HepG2 (cell line): ENCODE results near the gene KAT2A. TPM values are rescaled to one million over a fixed set of nuclear protein-coding genes. Genes with fewer than 3 reads are reported as not detected.

ENCODE experiments used
- ATAC-seq: fragments of 200-7000 bp; cut with Tn5 transposase; 3 replicates; pipeline ENCODE4 v1.9.1; 2020; ENCODE audit warnings: mild to moderate bottlenecking, moderate library complexity
- BruUV-seq: library from RNA; stranded (reverse); fragments of 400-500 nt; replicated peaks from 2 replicates; lab custom pipeline; 2021; lab: Mats Ljungman, UMichigan
- CTCF ChIA-PET: fragments of 300-600 bp; formaldehyde crosslinking; extraction: SDS; loops from one replicate; lab custom pipeline; 2021; ENCODE audit warnings: low total read pairs, inconsistent platforms, low intra/inter-chr PET ratio; lab: Yijun Ruan, JAX
- POLR2A ChIA-PET: fragments of 350-600 bp; sonication (Branson Sonifier 250); formaldehyde crosslinking; loops from one replicate; lab custom pipeline; 2020; ENCODE audit warnings: antibody characterized with exemption, inconsistent platforms; lab: Yijun Ruan, JAX
- DNase-seq: peaks from one replicate; pipeline ENCODE4 v3.0.0-alpha.2; 2015; ENCODE audit warnings: low spot score
- FAIRE-seq: peaks from 3 replicates; lab custom pipeline; 2011; peaks lifted over from hg19 to GRCh38; lab: Jason Lieb, UNC
- H2AFZ ChIP-seq: one replicate; pipeline ENCODE4 v1.6.1; 2011; ENCODE audit warnings: low read length, inconsistent platforms
- H3K27ac ChIP-seq: fragments of 300-600 bp; 3 replicates; pipeline ENCODE4 v1.8.0; 2011; ENCODE audit warnings: mixed run types, mild to moderate bottlenecking, mixed read lengths, low read length, inconsistent platforms; ENCODE audit not compliant: insufficient read depth; ENCODE audit errors: extremely low read length
- H3K27me3 ChIP-seq, 2 experiments: fragments of 200-600 bp in 1 of 2; 2 replicates in 1 of 2; 3 replicates in 1 of 2; pipeline versions ENCODE4 v1.6.0 to v1.8.0; 2011; ENCODE audit warnings: low read length in 2 of 2, mild to moderate bottlenecking in 2 of 2, moderate library complexity in 2 of 2, inconsistent platforms in 1 of 2; ENCODE audit not compliant: insufficient read depth in 2 of 2, control insufficient read depth in 1 of 2
- H3K36me3 ChIP-seq, 2 experiments: fragments of 200-600 bp in 1 of 2; replicated peaks in 1 of 2; 2 replicates in 1 of 2; 3 replicates in 1 of 2; pipeline versions ENCODE4 v1.5.1 to v1.8.0; 2011; ENCODE audit warnings: low read length in 2 of 2, inconsistent platforms in 1 of 2; ENCODE audit not compliant: insufficient read depth in 2 of 2, control insufficient read depth in 1 of 2
- H3K4me1 ChIP-seq: 2 replicates; pipeline ENCODE4 v1.5.1; 2012; ENCODE audit warnings: low read length, inconsistent platforms; ENCODE audit not compliant: insufficient read depth
- H3K4me2 ChIP-seq: 2 replicates; pipeline ENCODE4 v1.6.0; 2011; ENCODE audit warnings: low read depth, low read length, inconsistent platforms
- H3K4me3 ChIP-seq, 3 experiments: fragments of 200-600 bp in 1 of 3; sonication (generic), shearing (Covaris generic) in 1 of 3; replicated peaks in 1 of 3; 2 replicates each; pipeline ENCODE4 v1.5.1; 2011 to 2016; ENCODE audit warnings: low read length in 3 of 3, inconsistent platforms in 2 of 3, low read depth in 2 of 3, mild to moderate bottlenecking in 2 of 3, control low read depth in 1 of 3, mixed read lengths in 1 of 3; ENCODE audit not compliant: insufficient read depth in 1 of 3
- H3K79me2 ChIP-seq: one replicate; pipeline ENCODE4 v1.6.1; 2011; ENCODE audit warnings: low read length, inconsistent platforms; ENCODE audit not compliant: insufficient read depth
- H3K9ac ChIP-seq: 2 replicates; pipeline ENCODE4 v1.6.0; 2011; ENCODE audit warnings: mild to moderate bottlenecking, low read depth, low read length, inconsistent platforms; ENCODE audit not compliant: insufficient read depth
- H3K9me3 ChIP-seq: 2 replicates; pipeline ENCODE4 v1.5.1; 2012; ENCODE audit warnings: mild to moderate bottlenecking, low read length
- H4K20me1 ChIP-seq: 2 replicates; pipeline ENCODE4 v1.6.0; 2011; ENCODE audit warnings: inconsistent platforms, mild to moderate bottlenecking, low read length, moderate library complexity; ENCODE audit not compliant: insufficient read depth
- ATF7 ChIP-seq, 2 experiments: fragments of 450-650 bp in 1 of 2; sonication (generic) in 1 of 2; formaldehyde crosslinking in 1 of 2; IDR thresholded peaks; 2 replicates each; pipeline versions ENCODE4 v1.4.0 to v1.6.1; 2016 to 2020; ENCODE audit warnings: antibody characterized with exemption in 1 of 2, mild to moderate bottlenecking in 1 of 2, missing genetic modification reagents in 1 of 2
- GZF1 ChIP-seq: sonication (generic); formaldehyde crosslinking; IDR thresholded peaks from 2 replicates; pipeline ENCODE4 v1.5.1; 2020; ENCODE audit warnings: mild to moderate bottlenecking, missing genetic modification reagents
- HNRNPL ChIP-seq: fragments of 200-400 bp; formaldehyde crosslinking; IDR thresholded peaks from 2 replicates; pipeline ENCODE4 v1.6.1; 2017; ENCODE audit warnings: mild to moderate bottlenecking, low read depth, low read length
- MAZ ChIP-seq, 2 experiments: sonication (generic) in 1 of 2; formaldehyde crosslinking in 1 of 2; IDR thresholded peaks; 2 replicates each; pipeline versions ENCODE4 v1.5.0 to v1.6.1; 2012 to 2020; ENCODE audit warnings: low read depth in 2 of 2, mild to moderate bottlenecking in 2 of 2, borderline replicate concordance in 1 of 2, improper control_type of control experiment in 1 of 2, low read length in 1 of 2, missing genetic modification reagents in 1 of 2, moderate library complexity in 1 of 2
- POLR2AphosphoS2 ChIP-seq: IDR thresholded peaks from 2 replicates; pipeline ENCODE4 v1.6.1; 2011; ENCODE audit warnings: low read depth, low read length, improper control_type of control experiment
- SPEN ChIP-seq: sonication (generic); formaldehyde crosslinking; IDR thresholded peaks from 2 replicates; pipeline ENCODE4 v1.5.1; 2020; ENCODE audit warnings: low read depth, mild to moderate bottlenecking, missing genetic modification reagents
- TBX2 ChIP-seq: sonication (generic); formaldehyde crosslinking; IDR thresholded peaks from 2 replicates; pipeline ENCODE4 v1.5.0; 2020; ENCODE audit warnings: missing genetic modification reagents, mild to moderate bottlenecking, borderline replicate concordance
- ZC3H13 ChIP-seq: sonication (generic); formaldehyde crosslinking; IDR thresholded peaks from 2 replicates; pipeline ENCODE4 v1.8.1; 2023; ENCODE audit warnings: mild to moderate bottlenecking, missing genetic modification reagents, moderate library complexity
- ZNF235 ChIP-seq: sonication (generic); formaldehyde crosslinking; IDR thresholded peaks from 2 replicates; pipeline ENCODE4 v1.8.1; 2023; ENCODE audit warnings: mild to moderate bottlenecking, missing genetic modification reagents, borderline replicate concordance
- ZNF24 ChIP-seq: fragments of 450-650 bp; IDR thresholded peaks from 2 replicates; pipeline ENCODE4 v1.6.1; 2017; ENCODE audit warnings: antibody characterized with exemption, mild to moderate bottlenecking
- ZNF543 ChIP-seq: sonication (generic); formaldehyde crosslinking; IDR thresholded peaks from 2 replicates; pipeline ENCODE4 v1.4.0; 2020; ENCODE audit warnings: mild to moderate bottlenecking, missing genetic modification reagents
- WGBS: methylation state at CpG from one replicate; pipeline ENCODE4 v1.1.6; 2017; ENCODE audit warnings: low lambda C conversion rate; 5-methylcytosine and 5-hydroxymethylcytosine counted together
- in situ Hi-C: cut with HindIII; loops from 2 replicates; pipeline ENCODE4 v1.10.0; 2017; ENCODE audit warnings: low pct_unique_long_range_greater_than_20kb; ENCODE audit not compliant: extremely low pct_ligation_motif_present
- intact Hi-C: fragments of 100-400 bp; cut with micrococcal nuclease; formaldehyde crosslinking; loops from one replicate; pipeline ENCODE4 v1.10.0; 2022; ENCODE audit not compliant: unreplicated experiment
- polyA plus RNA-seq, 8 experiments: library from polyadenylated mRNA; depleted of rRNA in 3 of 8; stranded (reverse) in 7 of 8; unstranded in 1 of 8; fragments of >200 nt; fragmentation: Illumina TruSeq in 4 of 8; extraction: Trizol in 4 of 8; gene quantifications; 2 replicates each; pipeline versions ENCODE4 v1.2.1 to v1.2.3, GENCODE V29; 2011 to 2016; ENCODE audit warnings: low read depth in 4 of 8, missing spikeins in 1 of 8, mixed read lengths in 1 of 8; ENCODE audit not compliant: insufficient read depth in 1 of 8
- total RNA-seq, 5 experiments: library from RNA; depleted of rRNA; stranded (reverse); fragments of >200 nt; fragmentation: Illumina TruSeq; extraction: Trizol; gene quantifications; 2 replicates each; pipeline ENCODE4 v1.2.3, GENCODE V29; 2016; ENCODE audit warnings: low read depth in 1 of 5
- TF ChIP-seq, protein P1 (sequence below): sonication (generic); formaldehyde crosslinking; IDR thresholded peaks from 2 replicates; pipeline ENCODE4 v1.5.0; 2020; ENCODE audit warnings: missing genetic modification reagents, mild to moderate bottlenecking, borderline replicate concordance
- TF ChIP-seq, protein P2 (sequence below): sonication (generic); formaldehyde crosslinking; IDR thresholded peaks from 2 replicates; pipeline ENCODE4 v1.4.0; 2020; ENCODE audit warnings: missing genetic modification reagents, borderline replicate concordance
- TF ChIP-seq, protein P3 (sequence below): sonication (generic); formaldehyde crosslinking; conservative IDR thresholded peaks from 2 replicates; pipeline ENCODE4 v1.4.0; 2020; ENCODE audit warnings: missing genetic modification reagents

The KAT2A gene
- total and polyA plus RNA-seq, 2 of the 13 experiments (the other 11 are each of a cell fraction or from before 2014, with no cell fraction given): 29.1 to 90.4 TPM

DNA sequence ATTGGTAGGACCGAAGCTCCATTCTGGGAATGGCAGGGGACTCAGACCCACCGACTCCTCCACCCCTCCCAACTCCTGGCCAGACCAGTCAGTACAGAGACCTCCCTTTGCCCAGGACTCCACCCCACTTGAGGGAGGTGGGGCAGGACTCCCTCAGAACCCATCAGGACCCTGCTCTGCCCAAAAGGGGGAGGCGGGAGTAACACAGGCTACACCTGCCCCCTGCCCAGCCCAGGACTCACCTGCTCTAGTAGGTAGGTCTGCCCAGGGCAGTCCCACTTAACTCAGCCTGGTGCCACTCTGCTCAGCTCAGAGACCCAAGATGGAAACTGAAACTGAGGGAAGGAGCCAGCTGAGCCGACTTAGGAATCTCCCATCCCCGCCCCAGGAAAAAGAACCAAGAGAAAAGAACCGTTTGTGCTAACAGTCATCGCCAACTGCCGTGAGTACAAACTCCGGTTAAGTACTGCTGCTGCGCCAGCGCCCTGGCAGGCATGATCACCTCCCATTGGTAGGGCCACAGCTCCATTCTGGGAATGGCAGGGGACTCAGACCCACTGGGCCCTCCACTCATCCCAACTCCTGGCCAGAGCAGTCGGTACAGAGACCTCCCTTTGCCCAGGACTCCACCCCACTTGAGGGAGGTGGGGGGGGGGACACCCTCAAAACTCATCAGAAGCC, 9.2 kb downstream of the KAT2A start (continued):
- TF ChIP-seq, protein P1, sequence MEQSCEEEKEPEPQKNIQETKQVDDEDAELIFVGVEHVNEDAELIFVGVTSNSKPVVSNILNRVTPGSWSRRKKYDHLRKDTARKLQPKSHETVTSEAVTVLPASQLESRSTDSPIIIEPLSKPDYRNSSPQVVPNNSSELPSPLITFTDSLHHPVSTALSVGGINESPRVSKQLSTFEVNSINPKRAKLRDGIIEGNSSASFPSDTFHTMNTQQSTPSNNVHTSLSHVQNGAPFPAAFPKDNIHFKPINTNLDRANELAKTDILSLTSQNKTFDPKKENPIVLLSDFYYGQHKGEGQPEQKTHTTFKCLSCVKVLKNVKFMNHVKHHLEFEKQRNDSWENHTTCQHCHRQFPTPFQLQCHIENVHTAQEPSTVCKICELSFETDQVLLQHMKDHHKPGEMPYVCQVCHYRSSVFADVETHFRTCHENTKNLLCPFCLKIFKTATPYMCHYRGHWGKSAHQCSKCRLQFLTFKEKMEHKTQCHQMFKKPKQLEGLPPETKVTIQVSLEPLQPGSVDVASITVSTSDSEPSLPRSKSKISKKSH (CRISPR knock-in tag): 0 out of 2 replicates have a peak, but pooled peaks have one; percentile 15
- TF ChIP-seq POLR2AphosphoS2: no peak
- TF ChIP-seq MAZ (IDR thresholded peaks at IDR 0.05; ENCODE audit: borderline replicate concordance, low read depth, low read length): no peak
- no peak for TF ChIP-seq MAZ (CRISPR knock-in tag; IDR thresholded peaks at IDR 0.05; ENCODE audit: low read depth)
- TF ChIP-seq ATF7 (IDR thresholded peaks at IDR 0.05): no peak
- TF ChIP-seq ATF7 (CRISPR knock-in tag; IDR thresholded peaks at IDR 0.05): no peak
- TF ChIP-seq ZNF24: no peak
- TF ChIP-seq, all 625 proteins: peak for 4

DNA sequence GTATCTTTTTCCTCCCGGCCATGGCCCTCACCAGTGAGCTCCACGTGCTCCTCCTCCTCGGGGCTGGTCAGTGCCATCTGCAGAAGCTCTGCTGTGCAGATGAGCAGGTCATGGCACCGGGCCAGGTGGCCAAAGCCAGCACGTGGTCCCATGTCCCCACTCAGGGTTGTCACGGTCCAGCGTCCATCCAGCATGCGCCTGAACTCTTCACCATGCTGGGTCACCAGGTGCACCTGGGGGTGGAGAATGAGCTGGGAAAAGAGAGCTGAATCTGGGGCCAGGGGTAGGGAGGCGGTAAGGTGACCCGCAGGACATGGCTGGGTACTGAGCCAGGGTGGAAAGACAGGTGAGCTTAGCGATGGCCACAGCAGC, 9.9 kb downstream of the KAT2A start:
- ATAC-seq (no peak), DNase-seq (no peak), FAIRE-seq (no peak)
- in situ Hi-C loops: loop anchor here (5.0 kb wide), 2 partner anchors 84 to 149 kb away; no protein-coding TSS in a partner anchor
- Histone ChIP-seq H4K20me1 (no peaks in the 10 kb centered on the region), H3K79me2 (no peaks in the 10 kb centered on the region), H3K9ac (0 out of 2 replicates have a peak overlapping the region, but pooled peaks have one; percentile 71), H3K4me3 (no peak overlapping the region), H3K27me3 (no peaks in the 10 kb centered on the region), H2AFZ (no peak overlapping the region), H3K36me3 (peaks cover 2 to 10% of the 10 kb centered on the region in 2 experiments; a peak in 3 of 5 replicates), H3K9me3 (no peaks in the 10 kb centered on the region), H3K4me2 (peak overlapping the region; percentile 78), H3K27ac (no peak overlapping the region), H3K4me1 (peaks cover 38% of the 10 kb centered on the region)
- POLR2A ChIA-PET: interaction anchor here (1.2 to 2.4 kb wide), 5 partner anchors 10 to 85 kb away, joined by 3 to 34 read pairs (median 3); partner anchors contain the start of gene KAT2A
- BruUV-seq: no TSS peak
- intact Hi-C loops: no loop called here
- WGBS: 62% methylated on average over 11 of the region's 11 CpGs
- CTCF ChIA-PET: no interaction called here
- TF ChIP-seq TBX2 (CRISPR knock-in tag) (no peak), ZNF543 (CRISPR knock-in tag) (no peak), ZC3H13 (CRISPR knock-in tag) (peak; percentile 31; the same call in 1 of the 2 replicates), SPEN (CRISPR knock-in tag) (no peak), GZF1 (CRISPR knock-in tag) (no peak), HNRNPL (0 out of 2 replicates have a peak, but pooled peaks have one; percentile 35), ZNF235 (CRISPR knock-in tag) (no peak)
- TF ChIP-seq, protein P2, sequence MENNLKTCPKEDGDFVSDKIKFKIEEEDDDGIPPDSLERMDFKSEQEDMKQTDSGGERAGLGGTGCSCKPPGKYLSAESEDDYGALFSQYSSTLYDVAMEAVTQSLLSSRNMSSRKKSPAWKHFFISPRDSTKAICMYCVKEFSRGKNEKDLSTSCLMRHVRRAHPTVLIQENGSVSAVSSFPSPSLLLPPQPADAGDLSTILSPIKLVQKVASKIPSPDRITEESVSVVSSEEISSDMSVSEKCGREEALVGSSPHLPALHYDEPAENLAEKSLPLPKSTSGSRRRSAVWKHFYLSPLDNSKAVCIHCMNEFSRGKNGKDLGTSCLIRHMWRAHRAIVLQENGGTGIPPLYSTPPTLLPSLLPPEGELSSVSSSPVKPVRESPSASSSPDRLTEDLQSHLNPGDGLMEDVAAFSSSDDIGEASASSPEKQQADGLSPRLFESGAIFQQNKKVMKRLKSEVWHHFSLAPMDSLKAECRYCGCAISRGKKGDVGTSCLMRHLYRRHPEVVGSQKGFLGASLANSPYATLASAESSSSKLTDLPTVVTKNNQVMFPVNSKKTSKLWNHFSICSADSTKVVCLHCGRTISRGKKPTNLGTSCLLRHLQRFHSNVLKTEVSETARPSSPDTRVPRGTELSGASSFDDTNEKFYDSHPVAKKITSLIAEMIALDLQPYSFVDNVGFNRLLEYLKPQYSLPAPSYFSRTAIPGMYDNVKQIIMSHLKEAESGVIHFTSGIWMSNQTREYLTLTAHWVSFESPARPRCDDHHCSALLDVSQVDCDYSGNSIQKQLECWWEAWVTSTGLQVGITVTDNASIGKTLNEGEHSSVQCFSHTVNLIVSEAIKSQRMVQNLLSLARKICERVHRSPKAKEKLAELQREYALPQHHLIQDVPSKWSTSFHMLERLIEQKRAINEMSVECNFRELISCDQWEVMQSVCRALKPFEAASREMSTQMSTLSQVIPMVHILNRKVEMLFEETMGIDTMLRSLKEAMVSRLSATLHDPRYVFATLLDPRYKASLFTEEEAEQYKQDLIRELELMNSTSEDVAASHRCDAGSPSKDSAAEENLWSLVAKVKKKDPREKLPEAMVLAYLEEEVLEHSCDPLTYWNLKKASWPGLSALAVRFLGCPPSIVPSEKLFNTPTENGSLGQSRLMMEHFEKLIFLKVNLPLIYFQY (CRISPR knock-in tag): no peak
- TF ChIP-seq, protein P3, sequence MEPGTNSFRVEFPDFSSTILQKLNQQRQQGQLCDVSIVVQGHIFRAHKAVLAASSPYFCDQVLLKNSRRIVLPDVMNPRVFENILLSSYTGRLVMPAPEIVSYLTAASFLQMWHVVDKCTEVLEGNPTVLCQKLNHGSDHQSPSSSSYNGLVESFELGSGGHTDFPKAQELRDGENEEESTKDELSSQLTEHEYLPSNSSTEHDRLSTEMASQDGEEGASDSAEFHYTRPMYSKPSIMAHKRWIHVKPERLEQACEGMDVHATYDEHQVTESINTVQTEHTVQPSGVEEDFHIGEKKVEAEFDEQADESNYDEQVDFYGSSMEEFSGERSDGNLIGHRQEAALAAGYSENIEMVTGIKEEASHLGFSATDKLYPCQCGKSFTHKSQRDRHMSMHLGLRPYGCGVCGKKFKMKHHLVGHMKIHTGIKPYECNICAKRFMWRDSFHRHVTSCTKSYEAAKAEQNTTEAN (CRISPR knock-in tag): no peak
